ENCODE measurements around the gene SHROOM2.
"Not testable (repeated sequence)": the region's sequence is repeated elsewhere in the genome, so short reads cannot be mapped to it uniquely, and the experiment has no call there.

The SHROOM2 gene

GRCh38 chrX:9785254-9785943 lies 830 bp upstream of the SHROOM2 start:
- no peak for DNase-seq (ENCODE audit: low spot score)

DNA sequence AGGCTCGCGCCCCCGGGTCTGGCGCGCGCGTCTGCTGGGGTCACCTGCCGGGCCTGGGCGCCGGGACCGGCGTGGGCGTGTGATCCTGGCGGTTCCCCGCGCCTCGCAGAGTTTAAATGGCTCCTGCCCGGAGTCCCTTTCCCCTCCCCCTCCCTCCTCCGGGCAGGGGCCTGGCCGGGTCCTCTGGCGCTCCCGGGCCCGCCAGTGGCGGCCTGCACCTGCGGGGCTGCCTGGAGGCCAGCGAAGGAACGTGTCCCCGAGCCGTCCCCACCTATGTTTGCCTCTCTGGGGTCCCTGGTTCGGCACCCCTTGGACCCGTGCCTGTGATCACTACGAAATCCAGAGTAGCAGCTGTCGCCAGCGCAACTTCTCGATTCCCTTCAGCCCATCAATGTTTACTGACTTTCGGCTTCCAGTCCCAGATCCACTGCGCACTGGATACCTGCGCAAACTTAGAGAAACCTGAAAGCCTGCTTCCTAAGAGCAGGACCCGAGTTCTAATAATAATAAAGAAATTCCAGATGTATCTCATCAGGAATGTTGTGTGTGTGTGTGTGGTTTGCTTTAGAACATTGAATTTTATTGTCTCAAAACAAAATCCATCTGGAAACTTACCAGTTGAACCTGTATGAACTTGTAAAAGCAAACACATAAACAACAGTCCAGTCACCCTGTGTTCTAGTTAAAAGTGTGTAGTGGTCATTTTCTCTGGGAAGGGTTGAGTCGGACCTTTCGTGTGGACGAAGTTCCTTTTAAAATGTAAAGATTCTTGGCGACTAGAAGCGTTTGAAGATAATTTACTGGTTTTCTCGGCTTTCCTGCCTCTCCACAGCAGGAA lies 788 bp downstream of the SHROOM2 start:
- DNase-seq (ENCODE audit: low spot score), result peak; percentile 28

GRCh38 chrX:9788911-9789310 lies 2.7 kb downstream of the SHROOM2 start:
- DNase-seq (ENCODE audit: low spot score), result peak; percentile 14

- DNase-seq (ENCODE audit: low spot score), result no peak
Measured at GRCh38 chrX:9789555-9789954, 3.3 kb downstream of the SHROOM2 start.

DNA sequence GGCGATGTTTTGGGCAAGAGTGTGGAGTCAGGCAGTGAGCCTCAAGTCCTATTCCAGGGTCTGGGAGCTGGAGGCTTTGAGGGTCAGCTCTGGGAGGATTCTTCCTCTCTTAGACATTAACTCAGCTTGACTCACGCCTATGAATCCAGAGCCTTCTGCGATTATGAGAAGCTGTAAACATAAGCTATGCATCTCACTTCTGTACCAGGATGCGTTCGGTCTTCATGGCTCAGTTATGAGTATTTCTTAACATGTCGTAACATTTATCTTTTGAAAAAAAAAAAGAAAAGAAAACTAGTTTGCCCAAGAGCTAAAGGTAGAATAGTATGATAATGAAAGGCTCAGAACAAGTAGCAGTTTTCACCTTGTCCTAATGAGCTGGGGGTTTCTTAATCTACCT lies 4.6 kb downstream of the SHROOM2 start:
- DNase-seq (ENCODE audit: low spot score), result no peak

- DNase-seq (ENCODE audit: low spot score), result no peak
Measured at GRCh38 chrX:9794495-9794894, 8.3 kb downstream of the SHROOM2 start.

- no peak for DNase-seq (ENCODE audit: low spot score)
Measured at GRCh38 chrX:9797384-9798360, 11.4 kb downstream of the SHROOM2 start.

DNA sequence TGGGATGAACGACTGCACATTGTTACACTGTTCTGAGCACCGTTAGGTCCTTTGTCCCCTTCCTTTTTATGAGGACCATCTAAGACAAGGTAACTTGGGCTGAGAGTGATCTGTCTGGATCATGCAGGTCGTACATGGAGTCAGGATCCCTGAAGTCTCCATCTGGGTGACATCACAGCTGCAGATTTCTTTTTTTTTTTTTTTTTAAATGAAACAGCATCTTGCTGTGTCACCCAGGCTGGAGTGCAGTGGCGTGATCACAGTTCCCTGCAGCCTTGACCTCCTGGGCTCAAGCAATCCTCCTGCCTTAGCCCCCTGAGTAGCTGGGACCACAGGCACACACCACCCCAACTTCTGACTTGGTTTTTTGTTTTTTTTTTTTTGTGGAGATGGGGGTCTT lies 16.5 kb downstream of the SHROOM2 start:
- DNase-seq (ENCODE audit: low spot score), result no peak

DNA sequence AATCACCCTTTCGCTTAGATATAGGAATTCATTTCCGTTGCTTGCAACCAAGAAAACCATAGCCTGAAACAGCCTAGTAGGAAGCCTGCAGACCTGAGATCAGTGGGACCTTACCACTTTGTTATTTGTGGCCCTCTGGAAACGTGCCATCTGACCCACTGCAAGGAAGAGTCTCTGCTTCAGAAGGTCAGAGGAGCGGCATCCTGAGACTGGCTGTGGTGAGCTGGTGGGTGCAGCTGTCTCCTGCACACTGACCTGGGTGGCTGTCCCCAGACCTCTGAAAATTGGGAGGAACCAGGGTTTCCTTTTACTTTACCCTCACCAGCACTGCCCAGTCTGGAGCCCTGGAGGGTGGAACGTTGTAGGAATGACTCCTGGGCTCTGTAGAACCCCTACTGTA lies 18.2 kb downstream of the SHROOM2 start:
- DNase-seq (ENCODE audit: low spot score), result no peak

DNA sequence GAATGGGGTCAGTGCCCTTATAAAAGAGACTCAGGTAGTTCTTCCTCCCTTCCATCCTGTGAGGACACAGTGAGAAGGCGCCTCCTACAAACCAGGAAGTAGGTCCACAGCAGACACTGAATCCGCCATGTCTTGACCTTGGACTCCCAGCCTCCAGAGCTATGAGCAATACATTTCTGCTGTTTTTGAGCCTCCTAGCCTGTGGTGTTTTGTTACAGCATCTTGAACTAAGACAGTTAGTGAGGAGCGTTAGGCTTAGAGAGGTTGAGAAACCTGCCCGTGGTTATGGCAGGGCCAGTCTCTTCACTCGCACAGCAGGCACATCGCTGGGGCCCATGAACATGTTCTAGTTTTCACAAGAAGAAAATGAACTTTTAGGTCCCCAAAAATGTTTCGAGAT lies 19.7 kb downstream of the SHROOM2 start:
- no peak for DNase-seq (ENCODE audit: low spot score)

DNA sequence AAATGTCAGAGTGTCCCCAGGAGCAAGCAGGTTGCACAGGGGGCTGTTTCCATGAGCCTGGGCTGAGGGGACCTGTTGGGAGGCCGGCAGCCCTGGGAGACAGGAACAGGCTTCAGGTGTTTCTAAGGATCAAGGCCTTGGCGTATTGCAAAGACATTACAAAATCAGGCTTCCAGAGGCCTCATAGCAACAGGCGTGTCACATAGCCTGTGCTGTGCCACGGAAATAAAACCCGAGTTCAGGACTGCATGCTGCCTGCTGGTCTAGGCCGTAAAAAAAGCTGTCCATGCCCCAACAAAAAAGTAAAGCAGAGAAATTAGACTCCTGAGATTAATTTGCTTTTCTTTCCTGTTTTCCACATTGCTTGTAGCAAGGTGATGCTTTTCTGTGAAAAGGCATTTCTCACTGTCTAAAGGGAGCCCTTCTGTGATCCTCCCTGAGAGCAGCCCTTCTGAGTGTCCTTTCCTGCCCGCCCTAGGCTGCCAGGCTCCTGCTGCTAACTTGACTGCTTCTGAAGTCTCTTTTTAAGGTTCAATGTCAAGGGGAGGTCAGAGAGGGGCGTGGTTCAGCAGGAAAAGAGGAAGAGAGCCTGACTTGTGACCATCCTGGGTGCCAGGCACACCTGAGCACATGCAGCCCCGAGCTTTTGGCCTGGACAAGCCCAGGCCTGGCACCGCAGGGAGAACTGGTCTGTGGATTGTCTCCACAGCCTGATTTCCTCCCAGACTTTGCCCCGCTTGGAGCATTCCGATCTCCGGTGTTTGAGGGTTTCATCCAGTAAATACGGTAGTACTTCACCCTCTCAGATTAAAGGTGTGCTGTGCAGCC lies 21.3 kb downstream of the SHROOM2 start:
- no peak for DNase-seq (ENCODE audit: low spot score)

DNA sequence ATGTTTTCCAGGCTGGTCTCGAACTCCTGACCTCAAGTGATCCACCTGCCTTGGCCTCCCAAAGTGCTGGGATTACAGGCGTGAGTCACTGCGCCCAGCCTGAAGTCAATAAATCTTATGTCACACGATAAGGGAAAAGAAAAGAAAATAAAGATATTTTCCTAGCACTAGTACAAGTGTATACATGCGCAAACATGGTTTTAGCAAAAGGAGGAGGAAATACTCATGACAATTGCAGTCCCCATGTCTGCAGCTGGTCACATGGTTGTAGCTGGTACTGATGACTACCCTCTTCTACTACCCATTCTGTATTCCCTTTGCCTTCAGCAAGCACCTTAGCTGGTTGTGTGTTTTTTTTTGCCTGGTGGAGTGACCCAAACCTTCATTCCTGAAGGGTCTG lies 23.6 kb downstream of the SHROOM2 start:
- DNase-seq (ENCODE audit: low spot score), result not testable (repeated sequence)

GRCh38 chrX:9811086-9811485 lies 24.9 kb downstream of the SHROOM2 start:
- not testable (repeated sequence) for DNase-seq (ENCODE audit: low spot score)

DNA sequence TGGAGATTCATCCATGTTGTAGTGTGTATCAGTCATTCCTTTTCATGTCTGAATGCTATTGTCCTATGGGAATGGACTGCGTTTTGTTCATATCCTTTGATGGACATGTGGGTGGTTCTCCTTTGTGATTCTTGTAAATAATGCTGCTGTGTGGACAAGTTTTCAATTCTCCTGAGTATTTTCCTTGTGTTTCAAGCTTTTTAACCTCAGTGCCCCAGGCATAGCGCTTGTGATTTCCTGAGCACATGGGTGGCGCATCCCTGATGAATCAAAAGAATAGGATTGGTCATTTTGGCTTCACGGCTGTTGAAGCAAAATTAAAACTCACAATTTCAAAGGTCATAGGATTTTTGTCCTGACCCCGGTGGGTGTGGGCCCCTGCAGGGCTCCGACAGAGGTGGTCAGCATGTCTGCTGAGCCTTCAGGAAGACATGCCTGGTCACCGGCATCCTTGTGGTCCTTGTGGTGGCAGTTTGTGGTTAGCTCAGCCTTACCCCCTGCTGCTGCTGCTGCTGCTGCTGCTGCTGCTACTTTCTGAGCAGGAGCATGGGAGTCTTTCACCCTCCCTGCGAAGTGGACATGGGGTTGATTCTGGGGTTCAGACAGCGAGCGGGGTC lies 30.0 kb downstream of the SHROOM2 start:
- DNase-seq (ENCODE audit: low spot score), result no peak

GRCh38 chrX:9821572-9821971 lies 35.3 kb downstream of the SHROOM2 start:
- DNase-seq (ENCODE audit: low spot score), result no peak

- DNase-seq (ENCODE audit: low spot score), result no peak
Measured at GRCh38 chrX:9824554-9824953, 38.3 kb downstream of the SHROOM2 start.

GRCh38 chrX:9825129-9825790 lies 39.0 kb downstream of the SHROOM2 start:
- no peak for DNase-seq (ENCODE audit: low spot score)

DNA sequence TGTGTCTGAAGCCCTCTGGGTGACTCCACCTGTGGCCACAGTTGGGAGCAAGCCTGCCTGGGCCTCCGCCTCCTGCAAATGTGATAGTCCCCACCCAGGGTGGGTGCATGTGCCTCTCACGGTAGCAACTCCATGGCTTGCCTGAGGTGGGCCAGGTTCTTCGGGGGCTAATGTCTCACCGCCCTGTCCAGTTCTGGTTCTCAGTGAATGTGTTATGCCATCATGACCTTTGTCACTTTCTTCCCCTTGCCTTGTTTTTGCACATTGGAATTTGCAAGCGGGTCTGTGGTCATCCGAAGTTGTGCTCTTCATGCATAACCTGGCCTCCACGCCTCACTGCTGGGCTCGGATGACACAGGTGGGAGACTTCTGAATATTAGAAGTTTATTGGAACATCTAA lies 39.7 kb downstream of the SHROOM2 start:
- no peak for DNase-seq (ENCODE audit: low spot score)

DNA sequence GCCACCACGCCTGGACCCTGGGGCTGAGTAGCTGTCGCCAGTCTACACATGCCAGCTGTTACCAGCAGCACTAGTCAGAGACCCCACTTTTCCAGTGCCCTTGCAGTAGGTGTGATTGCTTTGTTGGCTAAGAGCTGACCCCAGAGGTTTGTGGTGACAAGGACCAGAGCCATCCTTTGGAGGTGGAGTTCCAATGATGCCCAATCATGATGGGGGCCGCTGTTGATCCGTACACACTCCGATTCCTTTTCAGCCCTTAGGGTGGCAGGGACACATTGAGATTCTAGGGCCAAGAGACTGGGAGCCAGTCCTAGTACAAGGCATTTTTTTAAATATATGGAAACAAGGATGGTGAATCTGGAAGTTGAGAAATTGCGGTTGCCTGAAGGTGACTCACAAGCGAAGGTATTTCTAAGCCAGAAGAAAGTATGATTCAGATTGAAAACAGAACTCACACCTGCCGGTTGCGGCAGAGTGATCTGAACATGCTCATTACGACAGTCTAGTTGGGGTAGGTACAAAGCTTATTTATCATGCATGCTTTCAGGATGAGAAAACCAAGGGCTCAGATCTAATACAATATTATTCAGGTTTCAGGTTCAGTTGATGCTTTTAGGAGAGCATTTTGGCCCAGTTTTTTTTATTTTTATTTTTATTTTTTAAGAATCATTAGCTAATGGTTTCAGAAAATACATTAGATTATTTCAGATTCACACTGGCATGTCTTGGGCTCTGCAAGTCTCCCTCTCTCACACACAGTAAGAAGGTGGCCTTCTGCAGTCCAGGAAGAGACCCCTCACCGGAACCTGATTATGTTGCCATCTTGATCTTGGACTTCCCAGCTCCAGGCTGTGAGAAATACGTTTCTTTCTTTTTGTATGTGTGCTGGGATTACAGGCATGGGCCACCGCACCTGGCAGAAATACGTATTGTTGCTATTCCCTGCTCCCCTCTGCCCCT lies 43.4 kb downstream of the SHROOM2 start:
- no peak for DNase-seq (ENCODE audit: low spot score)

All from HuH-7.5 (cell line).